HEK293 (cell line): ENCODE data around the gene MISP3.

ENCODE experiments used
- CTCF ChIA-PET: fragments of 350-600 bp; formaldehyde crosslinking; extraction: SDS; loops from one replicate; lab custom pipeline; 2021; ENCODE audit warnings: antibody characterized with exemption; lab: Yijun Ruan, JAX
- POLR2A ChIA-PET: fragments of 300-600 bp; formaldehyde crosslinking; extraction: SDS; loops from one replicate; lab custom pipeline; 2020; ENCODE audit warnings: antibody characterized with exemption, inconsistent platforms; lab: Yijun Ruan, JAX
- H3K27ac ChIP-seq: fragments of 200-500 bp; sonication (Bioruptor generic); 2 replicates; pipeline ENCODE4 v1.5.1; 2014; ENCODE audit warnings: low read depth, low read length, control low read depth, inconsistent platforms; ENCODE audit errors: extremely low read depth
- H3K36me3 ChIP-seq, 2 experiments: fragments of 200-500 bp in 1 of 2; sonication (Bioruptor generic) in 1 of 2; 1 replicate in 1 of 2; 2 replicates in 1 of 2; pipeline ENCODE4 v1.5.1; 2014 to 2017; ENCODE audit warnings: inconsistent platforms in 2 of 2, low read length in 2 of 2; ENCODE audit not compliant: control insufficient read depth in 2 of 2, insufficient read depth in 1 of 2
- H3K4me1 ChIP-seq: fragments of 200-500 bp; sonication (Bioruptor generic); 2 replicates; pipeline ENCODE4 v1.5.1; 2014; ENCODE audit warnings: mild to moderate bottlenecking, low read length, inconsistent platforms; ENCODE audit not compliant: control insufficient read depth, insufficient read depth
- H3K4me3 ChIP-seq: 2 replicates; pipeline ENCODE4 v1.5.1; 2011; ENCODE audit warnings: low read depth, mild to moderate bottlenecking, control low read depth, low read length, moderate library complexity
- H3K9me3 ChIP-seq: fragments of 200-500 bp; sonication (Bioruptor generic); 2 replicates; pipeline ENCODE4 v1.5.1; 2014; ENCODE audit warnings: low read depth, low read length, inconsistent platforms; ENCODE audit not compliant: control insufficient read depth, insufficient read depth
- BCL11A ChIP-seq: fragments of 450-650 bp; formaldehyde crosslinking; IDR thresholded peaks from 2 replicates; pipeline ENCODE4 v1.5.1; 2016; ENCODE audit warnings: low read depth, missing biosample characterization, missing genetic modification characterization
- GFI1B ChIP-seq: fragments of 450-650 bp; formaldehyde crosslinking; IDR thresholded peaks from 2 replicates; pipeline ENCODE4 v1.5.1; 2016; ENCODE audit warnings: missing biosample characterization, missing genetic modification characterization
- GLIS1 ChIP-seq: fragments of 450-650 bp; formaldehyde crosslinking; IDR thresholded peaks from 2 replicates; pipeline ENCODE4 v1.5.1; 2016; ENCODE audit warnings: missing biosample characterization, missing genetic modification characterization
- KLF7 ChIP-seq: fragments of 450-650 bp; formaldehyde crosslinking; IDR thresholded peaks from 2 replicates; pipeline ENCODE4 v1.5.1; 2016; ENCODE audit warnings: missing biosample characterization, missing genetic modification characterization, borderline replicate concordance
- PRDM1 ChIP-seq: fragments of 450-650 bp; formaldehyde crosslinking; IDR thresholded peaks from 2 replicates; pipeline ENCODE4; 2016; ENCODE audit warnings: missing biosample characterization, missing genetic modification characterization
- ZBTB7A ChIP-seq: fragments of 450-650 bp; formaldehyde crosslinking; IDR thresholded peaks from 2 replicates; pipeline ENCODE4 v1.5.1; 2016; ENCODE audit warnings: low read depth, missing biosample characterization, missing genetic modification characterization
- ZEB2 ChIP-seq: fragments of 450-650 bp; formaldehyde crosslinking; IDR thresholded peaks from 2 replicates; pipeline ENCODE4 v1.5.1; 2016; ENCODE audit warnings: missing biosample characterization, missing genetic modification characterization
- ZNF16 ChIP-seq: fragments of 450-650 bp; formaldehyde crosslinking; IDR thresholded peaks from 2 replicates; pipeline ENCODE4 v1.5.1; 2016; ENCODE audit warnings: low read depth, missing biosample characterization, missing genetic modification characterization
- ZNF366 ChIP-seq: fragments of 450-650 bp; formaldehyde crosslinking; conservative IDR thresholded peaks from 2 replicates; pipeline ENCODE4 v1.5.1; 2016; ENCODE audit warnings: missing biosample characterization, missing genetic modification characterization
- ZNF624 ChIP-seq: fragments of 450-650 bp; formaldehyde crosslinking; IDR thresholded peaks from 2 replicates; pipeline ENCODE4 v1.5.1; 2017; ENCODE audit warnings: missing biosample characterization, missing genetic modification characterization
- ZNF785 ChIP-seq: fragments of 450-650 bp; formaldehyde crosslinking; IDR thresholded peaks from 2 replicates; pipeline ENCODE4 v1.5.1; 2016; ENCODE audit warnings: missing biosample characterization, missing genetic modification characterization
- TF ChIP-seq, protein P1 (sequence below): fragments of 450-650 bp; formaldehyde crosslinking; IDR thresholded peaks from 2 replicates; pipeline ENCODE4 v1.5.1; 2016; ENCODE audit warnings: missing biosample characterization, missing genetic modification characterization
- TF ChIP-seq, protein P2 (sequence below): fragments of 450-650 bp; formaldehyde crosslinking; IDR thresholded peaks from 2 replicates; pipeline ENCODE4; 2016; ENCODE audit warnings: missing biosample characterization, missing genetic modification characterization
- TF ChIP-seq, protein P3 (sequence below): fragments of 450-650 bp; formaldehyde crosslinking; IDR thresholded peaks from 2 replicates; pipeline ENCODE4 v1.5.1; 2016; ENCODE audit warnings: missing biosample characterization, missing genetic modification characterization
- TF ChIP-seq, protein P4 (sequence below): fragments of 450-650 bp; formaldehyde crosslinking; IDR thresholded peaks from 2 replicates; pipeline ENCODE4 v1.5.1; 2016; ENCODE audit warnings: missing biosample characterization, missing genetic modification characterization
- TF ChIP-seq, protein P5 (sequence below): fragments of 450-650 bp; formaldehyde crosslinking; IDR thresholded peaks from 2 replicates; pipeline ENCODE4 v1.5.1; 2016; ENCODE audit warnings: missing biosample characterization, missing genetic modification characterization
- TF ChIP-seq, protein P6 (sequence below): fragments of 450-650 bp; formaldehyde crosslinking; IDR thresholded peaks from 2 replicates; pipeline ENCODE4 v1.5.1; 2016; ENCODE audit warnings: missing biosample characterization, missing genetic modification characterization
- TF ChIP-seq, protein P7 (sequence below): fragments of 450-650 bp; formaldehyde crosslinking; IDR thresholded peaks from 2 replicates; pipeline ENCODE4 v1.5.1; 2016; ENCODE audit warnings: missing biosample characterization, missing genetic modification characterization, low read depth

Gene MISP3

DNA sequence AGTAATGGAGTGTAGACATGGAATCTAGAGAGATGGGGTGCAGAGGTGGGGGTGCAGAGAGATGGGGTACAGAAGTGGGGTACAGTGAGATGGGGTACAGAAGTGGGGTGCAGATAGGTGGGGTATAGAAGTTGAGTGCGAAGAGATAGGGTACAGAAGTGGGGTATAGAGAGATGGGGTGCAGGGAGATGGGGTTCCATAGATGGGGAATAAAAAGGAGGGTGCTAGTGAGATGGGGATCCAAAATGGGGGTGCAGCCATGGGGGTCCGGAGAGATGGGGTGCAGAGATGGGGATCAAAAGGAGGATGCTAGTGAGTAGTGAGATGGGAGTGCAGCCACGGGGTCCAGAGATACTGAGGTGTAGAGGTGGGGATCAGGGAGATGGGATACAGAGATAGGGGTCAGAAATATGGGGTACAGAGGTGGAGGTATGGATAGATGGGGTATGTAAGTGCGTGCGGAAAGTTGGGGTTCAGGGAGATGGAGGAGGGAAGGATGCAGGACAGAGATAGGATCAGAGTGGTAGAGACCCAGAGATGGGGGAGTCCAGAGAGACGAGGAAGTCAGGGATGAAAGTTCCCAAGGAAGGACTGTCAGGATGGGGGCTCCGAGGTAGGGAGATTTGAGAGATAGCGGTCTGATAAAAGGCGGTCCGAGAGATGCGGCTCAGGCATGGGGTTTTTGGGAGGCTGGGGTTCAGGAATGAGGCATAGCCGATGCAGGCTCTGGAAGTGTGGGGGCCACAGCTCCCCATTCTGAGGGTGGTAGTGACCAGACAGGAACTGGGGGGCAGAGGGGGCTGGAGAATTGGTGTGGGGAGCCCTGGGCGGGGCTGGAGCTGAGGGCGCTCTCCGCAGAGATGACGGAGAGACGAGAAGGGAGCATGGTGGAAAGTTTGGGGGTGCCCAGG, 14.1 kb upstream of the MISP3 start (continued):
- TF ChIP-seq, protein P1, sequence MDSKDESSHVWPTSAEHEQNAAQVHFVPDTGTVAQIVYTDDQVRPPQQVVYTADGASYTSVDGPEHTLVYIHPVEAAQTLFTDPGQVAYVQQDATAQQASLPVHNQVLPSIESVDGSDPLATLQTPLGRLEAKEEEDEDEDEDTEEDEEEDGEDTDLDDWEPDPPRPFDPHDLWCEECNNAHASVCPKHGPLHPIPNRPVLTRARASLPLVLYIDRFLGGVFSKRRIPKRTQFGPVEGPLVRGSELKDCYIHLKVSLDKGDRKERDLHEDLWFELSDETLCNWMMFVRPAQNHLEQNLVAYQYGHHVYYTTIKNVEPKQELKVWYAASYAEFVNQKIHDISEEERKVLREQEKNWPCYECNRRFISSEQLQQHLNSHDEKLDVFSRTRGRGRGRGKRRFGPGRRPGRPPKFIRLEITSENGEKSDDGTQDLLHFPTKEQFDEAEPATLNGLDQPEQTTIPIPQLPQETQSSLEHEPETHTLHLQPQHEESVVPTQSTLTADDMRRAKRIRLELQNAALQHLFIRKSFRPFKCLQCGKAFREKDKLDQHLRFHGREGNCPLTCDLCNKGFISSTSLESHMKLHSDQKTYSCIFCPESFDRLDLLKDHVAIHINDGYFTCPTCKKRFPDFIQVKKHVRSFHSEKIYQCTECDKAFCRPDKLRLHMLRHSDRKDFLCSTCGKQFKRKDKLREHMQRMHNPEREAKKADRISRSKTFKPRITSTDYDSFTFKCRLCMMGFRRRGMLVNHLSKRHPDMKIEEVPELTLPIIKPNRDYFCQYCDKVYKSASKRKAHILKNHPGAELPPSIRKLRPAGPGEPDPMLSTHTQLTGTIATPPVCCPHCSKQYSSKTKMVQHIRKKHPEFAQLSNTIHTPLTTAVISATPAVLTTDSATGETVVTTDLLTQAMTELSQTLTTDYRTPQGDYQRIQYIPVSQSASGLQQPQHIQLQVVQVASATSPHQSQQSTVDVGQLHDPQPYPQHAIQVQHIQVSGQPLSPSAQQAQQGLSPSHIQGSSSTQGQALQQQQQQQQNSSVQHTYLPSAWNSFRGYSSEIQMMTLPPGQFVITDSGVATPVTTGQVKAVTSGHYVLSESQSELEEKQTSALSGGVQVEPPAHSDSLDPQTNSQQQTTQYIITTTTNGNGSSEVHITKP, result peak; percentile 95
- no peak for TF ChIP-seq GLIS1
- TF ChIP-seq BCL11A, result no peak
- TF ChIP-seq ZEB2 (tag by site-specific recombination), result no peak
- TF ChIP-seq, protein P2, sequence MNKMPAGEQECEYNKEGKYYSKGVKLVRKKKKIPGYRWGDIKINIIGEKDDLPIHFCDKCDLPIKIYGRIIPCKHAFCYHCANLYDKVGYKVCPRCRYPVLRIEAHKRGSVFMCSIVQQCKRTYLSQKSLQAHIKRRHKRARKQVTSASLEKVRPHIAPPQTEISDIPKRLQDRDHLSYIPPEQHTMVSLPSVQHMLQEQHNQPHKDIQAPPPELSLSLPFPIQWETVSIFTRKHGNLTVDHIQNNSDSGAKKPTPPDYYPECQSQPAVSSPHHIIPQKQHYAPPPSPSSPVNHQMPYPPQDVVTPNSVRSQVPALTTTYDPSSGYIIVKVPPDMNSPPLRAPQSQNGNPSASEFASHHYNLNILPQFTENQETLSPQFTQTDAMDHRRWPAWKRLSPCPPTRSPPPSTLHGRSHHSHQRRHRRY (tag by site-specific recombination), result 0 out of 2 replicates have a peak, but pooled peaks have one; percentile 30
- no peak for TF ChIP-seq PRDM1
- TF ChIP-seq ZNF785 (tag by site-specific recombination), result no peak
- TF ChIP-seq ZBTB7A, result 0 out of 2 replicates have a peak, but pooled peaks have one; percentile 18
- no peak for TF ChIP-seq GFI1B
- TF ChIP-seq, protein P3, sequence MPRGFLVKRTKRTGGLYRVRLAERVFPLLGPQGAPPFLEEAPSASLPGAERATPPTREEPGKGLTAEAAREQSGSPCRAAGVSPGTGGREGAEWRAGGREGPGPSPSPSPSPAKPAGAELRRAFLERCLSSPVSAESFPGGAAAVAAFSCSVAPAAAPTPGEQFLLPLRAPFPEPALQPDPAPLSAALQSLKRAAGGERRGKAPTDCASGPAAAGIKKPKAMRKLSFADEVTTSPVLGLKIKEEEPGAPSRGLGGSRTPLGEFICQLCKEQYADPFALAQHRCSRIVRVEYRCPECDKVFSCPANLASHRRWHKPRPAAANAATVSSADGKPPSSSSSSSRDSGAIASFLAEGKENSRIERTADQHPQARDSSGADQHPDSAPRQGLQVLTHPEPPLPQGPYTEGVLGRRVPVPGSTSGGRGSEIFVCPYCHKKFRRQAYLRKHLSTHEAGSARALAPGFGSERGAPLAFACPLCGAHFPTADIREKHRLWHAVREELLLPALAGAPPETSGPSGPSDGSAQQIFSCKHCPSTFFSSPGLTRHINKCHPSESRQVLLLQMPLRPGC (tag by site-specific recombination), result 0 out of 2 replicates have a peak, but pooled peaks have one; percentile 4
- no peak for TF ChIP-seq ZNF16 (tag by site-specific recombination)
- TF ChIP-seq KLF7 (tag by site-specific recombination), result no peak
- peak; percentile 43 for TF ChIP-seq ZNF366

DNA sequence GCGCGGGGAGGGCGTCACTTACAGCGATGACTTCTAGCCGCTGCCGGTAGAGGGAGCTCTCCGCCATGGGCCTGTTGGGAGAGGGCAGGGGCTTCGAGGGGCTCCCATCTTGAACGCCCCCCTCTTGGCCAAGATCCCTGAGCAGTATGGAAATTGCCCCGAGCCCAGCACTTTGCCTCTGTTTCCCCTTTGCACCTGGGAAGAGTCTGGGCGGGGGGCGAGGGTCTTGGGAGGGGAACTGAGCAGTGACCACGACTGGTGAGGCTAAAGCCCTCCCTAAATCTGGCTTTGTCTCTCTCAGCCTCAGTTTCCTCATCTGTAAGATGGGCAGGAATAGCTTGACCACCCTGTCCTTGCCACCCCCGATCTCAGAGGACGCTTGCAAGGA, 13.5 kb upstream of the MISP3 start:
- Histone ChIP-seq H3K36me3 (no peaks in the 10 kb centered on the region), H3K4me1 (peaks cover 4% of the 10 kb centered on the region), H3K4me3 (no peak overlapping the region), H3K27ac (no peak overlapping the region), H3K9me3 (no peaks in the 10 kb centered on the region)
- POLR2A ChIA-PET, result interaction anchor here (1.0 to 2.3 kb wide), 2 partner anchors 13 to 27 kb away, joined by 3 to 6 read pairs; partner anchors contain the start of genes IL27RA and MISP3
- CTCF ChIA-PET, result interaction anchor here (0.6 to 6.9 kb wide), 22 partner anchors 10 to 864 kb away, joined by 3 to 80 read pairs (median 4); partner anchors contain the start of genes C19orf67, IL27RA, MISP3 and RLN3
- TF ChIP-seq, protein P4, sequence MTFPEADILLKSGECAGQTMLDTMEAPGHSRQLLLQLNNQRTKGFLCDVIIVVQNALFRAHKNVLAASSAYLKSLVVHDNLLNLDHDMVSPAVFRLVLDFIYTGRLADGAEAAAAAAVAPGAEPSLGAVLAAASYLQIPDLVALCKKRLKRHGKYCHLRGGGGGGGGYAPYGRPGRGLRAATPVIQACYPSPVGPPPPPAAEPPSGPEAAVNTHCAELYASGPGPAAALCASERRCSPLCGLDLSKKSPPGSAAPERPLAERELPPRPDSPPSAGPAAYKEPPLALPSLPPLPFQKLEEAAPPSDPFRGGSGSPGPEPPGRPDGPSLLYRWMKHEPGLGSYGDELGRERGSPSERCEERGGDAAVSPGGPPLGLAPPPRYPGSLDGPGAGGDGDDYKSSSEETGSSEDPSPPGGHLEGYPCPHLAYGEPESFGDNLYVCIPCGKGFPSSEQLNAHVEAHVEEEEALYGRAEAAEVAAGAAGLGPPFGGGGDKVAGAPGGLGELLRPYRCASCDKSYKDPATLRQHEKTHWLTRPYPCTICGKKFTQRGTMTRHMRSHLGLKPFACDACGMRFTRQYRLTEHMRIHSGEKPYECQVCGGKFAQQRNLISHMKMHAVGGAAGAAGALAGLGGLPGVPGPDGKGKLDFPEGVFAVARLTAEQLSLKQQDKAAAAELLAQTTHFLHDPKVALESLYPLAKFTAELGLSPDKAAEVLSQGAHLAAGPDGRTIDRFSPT (tag by site-specific recombination), result 0 out of 2 replicates have a peak, but pooled peaks have one; percentile 8
- TF ChIP-seq, protein P5, sequence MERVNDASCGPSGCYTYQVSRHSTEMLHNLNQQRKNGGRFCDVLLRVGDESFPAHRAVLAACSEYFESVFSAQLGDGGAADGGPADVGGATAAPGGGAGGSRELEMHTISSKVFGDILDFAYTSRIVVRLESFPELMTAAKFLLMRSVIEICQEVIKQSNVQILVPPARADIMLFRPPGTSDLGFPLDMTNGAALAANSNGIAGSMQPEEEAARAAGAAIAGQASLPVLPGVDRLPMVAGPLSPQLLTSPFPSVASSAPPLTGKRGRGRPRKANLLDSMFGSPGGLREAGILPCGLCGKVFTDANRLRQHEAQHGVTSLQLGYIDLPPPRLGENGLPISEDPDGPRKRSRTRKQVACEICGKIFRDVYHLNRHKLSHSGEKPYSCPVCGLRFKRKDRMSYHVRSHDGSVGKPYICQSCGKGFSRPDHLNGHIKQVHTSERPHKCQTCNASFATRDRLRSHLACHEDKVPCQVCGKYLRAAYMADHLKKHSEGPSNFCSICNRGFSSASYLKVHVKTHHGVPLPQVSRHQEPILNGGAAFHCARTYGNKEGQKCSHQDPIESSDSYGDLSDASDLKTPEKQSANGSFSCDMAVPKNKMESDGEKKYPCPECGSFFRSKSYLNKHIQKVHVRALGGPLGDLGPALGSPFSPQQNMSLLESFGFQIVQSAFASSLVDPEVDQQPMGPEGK (tag by site-specific recombination), result peak; percentile 9
- no peak for TF ChIP-seq ZNF624
- TF ChIP-seq, protein P6, sequence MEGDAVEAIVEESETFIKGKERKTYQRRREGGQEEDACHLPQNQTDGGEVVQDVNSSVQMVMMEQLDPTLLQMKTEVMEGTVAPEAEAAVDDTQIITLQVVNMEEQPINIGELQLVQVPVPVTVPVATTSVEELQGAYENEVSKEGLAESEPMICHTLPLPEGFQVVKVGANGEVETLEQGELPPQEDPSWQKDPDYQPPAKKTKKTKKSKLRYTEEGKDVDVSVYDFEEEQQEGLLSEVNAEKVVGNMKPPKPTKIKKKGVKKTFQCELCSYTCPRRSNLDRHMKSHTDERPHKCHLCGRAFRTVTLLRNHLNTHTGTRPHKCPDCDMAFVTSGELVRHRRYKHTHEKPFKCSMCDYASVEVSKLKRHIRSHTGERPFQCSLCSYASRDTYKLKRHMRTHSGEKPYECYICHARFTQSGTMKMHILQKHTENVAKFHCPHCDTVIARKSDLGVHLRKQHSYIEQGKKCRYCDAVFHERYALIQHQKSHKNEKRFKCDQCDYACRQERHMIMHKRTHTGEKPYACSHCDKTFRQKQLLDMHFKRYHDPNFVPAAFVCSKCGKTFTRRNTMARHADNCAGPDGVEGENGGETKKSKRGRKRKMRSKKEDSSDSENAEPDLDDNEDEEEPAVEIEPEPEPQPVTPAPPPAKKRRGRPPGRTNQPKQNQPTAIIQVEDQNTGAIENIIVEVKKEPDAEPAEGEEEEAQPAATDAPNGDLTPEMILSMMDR (tag by site-specific recombination), result peak; percentile 69
- TF ChIP-seq, protein P7, sequence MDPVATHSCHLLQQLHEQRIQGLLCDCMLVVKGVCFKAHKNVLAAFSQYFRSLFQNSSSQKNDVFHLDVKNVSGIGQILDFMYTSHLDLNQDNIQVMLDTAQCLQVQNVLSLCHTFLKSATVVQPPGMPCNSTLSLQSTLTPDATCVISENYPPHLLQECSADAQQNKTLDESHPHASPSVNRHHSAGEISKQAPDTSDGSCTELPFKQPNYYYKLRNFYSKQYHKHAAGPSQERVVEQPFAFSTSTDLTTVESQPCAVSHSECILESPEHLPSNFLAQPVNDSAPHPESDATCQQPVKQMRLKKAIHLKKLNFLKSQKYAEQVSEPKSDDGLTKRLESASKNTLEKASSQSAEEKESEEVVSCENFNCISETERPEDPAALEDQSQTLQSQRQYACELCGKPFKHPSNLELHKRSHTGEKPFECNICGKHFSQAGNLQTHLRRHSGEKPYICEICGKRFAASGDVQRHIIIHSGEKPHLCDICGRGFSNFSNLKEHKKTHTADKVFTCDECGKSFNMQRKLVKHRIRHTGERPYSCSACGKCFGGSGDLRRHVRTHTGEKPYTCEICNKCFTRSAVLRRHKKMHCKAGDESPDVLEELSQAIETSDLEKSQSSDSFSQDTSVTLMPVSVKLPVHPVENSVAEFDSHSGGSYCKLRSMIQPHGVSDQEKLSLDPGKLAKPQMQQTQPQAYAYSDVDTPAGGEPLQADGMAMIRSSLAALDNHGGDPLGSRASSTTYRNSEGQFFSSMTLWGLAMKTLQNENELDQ, result no peak
